ENCODE data around the gene RIC8B. TPM values are rescaled to one million over a fixed set of nuclear protein-coding genes. Genes with fewer than 3 reads are reported as not detected.

Gene RIC8B
- total RNA-seq, 1 experiment from 2014 or later: 7.8 TPM

DNA sequence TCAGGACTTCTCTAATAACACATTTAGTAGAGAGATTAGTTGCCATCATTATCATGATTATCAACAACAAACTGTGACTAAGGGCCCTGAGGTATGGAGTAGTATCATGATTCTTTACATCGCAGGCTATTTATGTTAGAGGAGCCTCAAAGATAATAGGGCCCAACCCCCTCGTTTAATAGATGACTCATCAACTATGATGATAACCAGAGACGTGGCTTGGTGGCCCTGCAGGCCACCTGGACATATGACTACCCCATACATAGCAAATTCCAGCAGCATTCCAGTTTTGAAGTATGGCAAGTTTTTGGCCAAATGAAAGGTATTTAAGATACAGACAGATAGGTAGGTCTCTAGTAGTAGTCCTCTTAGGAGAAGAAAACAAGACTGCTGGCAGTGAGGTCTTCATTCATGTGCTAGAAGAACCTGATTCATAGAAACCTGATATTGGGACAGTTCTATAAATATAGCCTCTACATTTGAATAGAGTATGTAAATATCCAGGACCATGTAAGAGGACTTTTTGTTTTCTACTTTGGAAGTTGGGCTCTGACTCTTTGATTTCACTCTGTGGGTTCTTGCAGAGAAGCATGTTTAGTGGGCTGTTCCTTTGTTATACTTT lies 5.6 kb downstream of the RIC8B start:
- DNase-seq: no peak

GRCh38 chr12:106782619-106783018 lies 8.1 kb downstream of the RIC8B start:
- no peak overlapping the region for H3K4me3 Mint-ChIP-seq (ENCODE audit: unreplicated experiment)
- H3K27me3 Mint-ChIP-seq (ENCODE audit: insufficient read depth, unreplicated experiment): no peaks in the 10 kb centered on the region
- intact Hi-C loops (cut with micrococcal nuclease; ENCODE audit: unreplicated experiment): no loop called here
- no TSS peak for BruUV-seq (replicated peaks)
- Histone ChIP-seq H3K4me3 (ENCODE audit: low read depth, low read length) (no peak overlapping the region), H3K4me1 (peaks cover 6% of the 10 kb centered on the region; the same call in 1 of the 2 replicates), H3K9me3 (no peaks in the 10 kb centered on the region), H3K36me3 (ENCODE audit: control insufficient read depth, insufficient read depth, low read length) (no peaks in the 10 kb centered on the region), H3K27me3 (replicated peaks; ENCODE audit: control insufficient read depth, insufficient read depth, low read length) (no peaks in the 10 kb centered on the region)
- H3K36me3 Mint-ChIP-seq (ENCODE audit: insufficient read depth, unreplicated experiment): peaks cover 5% of the 10 kb centered on the region
- ChIA-PET POLR2A (no interaction called here), CTCF (no interaction called here)
- TF ChIP-seq, protein P1, sequence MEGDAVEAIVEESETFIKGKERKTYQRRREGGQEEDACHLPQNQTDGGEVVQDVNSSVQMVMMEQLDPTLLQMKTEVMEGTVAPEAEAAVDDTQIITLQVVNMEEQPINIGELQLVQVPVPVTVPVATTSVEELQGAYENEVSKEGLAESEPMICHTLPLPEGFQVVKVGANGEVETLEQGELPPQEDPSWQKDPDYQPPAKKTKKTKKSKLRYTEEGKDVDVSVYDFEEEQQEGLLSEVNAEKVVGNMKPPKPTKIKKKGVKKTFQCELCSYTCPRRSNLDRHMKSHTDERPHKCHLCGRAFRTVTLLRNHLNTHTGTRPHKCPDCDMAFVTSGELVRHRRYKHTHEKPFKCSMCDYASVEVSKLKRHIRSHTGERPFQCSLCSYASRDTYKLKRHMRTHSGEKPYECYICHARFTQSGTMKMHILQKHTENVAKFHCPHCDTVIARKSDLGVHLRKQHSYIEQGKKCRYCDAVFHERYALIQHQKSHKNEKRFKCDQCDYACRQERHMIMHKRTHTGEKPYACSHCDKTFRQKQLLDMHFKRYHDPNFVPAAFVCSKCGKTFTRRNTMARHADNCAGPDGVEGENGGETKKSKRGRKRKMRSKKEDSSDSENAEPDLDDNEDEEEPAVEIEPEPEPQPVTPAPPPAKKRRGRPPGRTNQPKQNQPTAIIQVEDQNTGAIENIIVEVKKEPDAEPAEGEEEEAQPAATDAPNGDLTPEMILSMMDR (IDR thresholded peaks at IDR 0.05; ENCODE audit: insufficient read depth in 1 of 2, low read depth in 1 of 2, low read length in 1 of 2, severe bottlenecking in 1 of 2, unreplicated experiment in 1 of 2): no peak
- H3K27ac Mint-ChIP-seq (ENCODE audit: unreplicated experiment): no peak overlapping the region
- H3K9me3 Mint-ChIP-seq (ENCODE audit: unreplicated experiment): no peaks in the 10 kb centered on the region
- DNase-seq: no peak
- H3K4me1 Mint-ChIP-seq (ENCODE audit: low read depth, unreplicated experiment): no peaks in the 10 kb centered on the region

More for the DNA sequence above, 5.6 kb downstream of the RIC8B start:
- H3K4me3 ChIP-seq (ENCODE audit: low read depth, low read length): no peak overlapping the region
- Mint-ChIP-seq H3K27ac (ENCODE audit: unreplicated experiment) (no peak overlapping the region), H3K4me3 (ENCODE audit: unreplicated experiment) (no peak overlapping the region), H3K36me3 (ENCODE audit: insufficient read depth, unreplicated experiment) (peaks cover 5% of the 10 kb centered on the region), H3K4me1 (ENCODE audit: low read depth, unreplicated experiment) (peaks cover 5% of the 10 kb centered on the region), H3K27me3 (ENCODE audit: insufficient read depth, unreplicated experiment) (no peaks in the 10 kb centered on the region), H3K9me3 (ENCODE audit: unreplicated experiment) (no peaks in the 10 kb centered on the region)
- H3K36me3 ChIP-seq (ENCODE audit: control insufficient read depth, insufficient read depth, low read length): no peaks in the 10 kb centered on the region
- no peaks in the 10 kb centered on the region for H3K27me3 ChIP-seq (replicated peaks; ENCODE audit: control insufficient read depth, insufficient read depth, low read length)
- intact Hi-C loops (cut with micrococcal nuclease; ENCODE audit: unreplicated experiment): no loop called here
- ChIA-PET POLR2A (no interaction called here), CTCF (no interaction called here)
- H3K4me1 ChIP-seq: peaks cover 11% of the 10 kb centered on the region; the same call in 1 of the 2 replicates
- H3K9me3 ChIP-seq: no peaks in the 10 kb centered on the region
- TF ChIP-seq, protein P1 (IDR thresholded peaks at IDR 0.05; ENCODE audit: insufficient read depth in 1 of 2, low read depth in 1 of 2, low read length in 1 of 2, severe bottlenecking in 1 of 2, unreplicated experiment in 1 of 2): no peak
- no TSS peak for BruUV-seq (replicated peaks)

GRCh38 chr12:106783515-106783914 lies 9.0 kb downstream of the RIC8B start:
- TF ChIP-seq, protein P1 (IDR thresholded peaks at IDR 0.05; ENCODE audit: insufficient read depth in 1 of 2, low read depth in 1 of 2, low read length in 1 of 2, severe bottlenecking in 1 of 2, unreplicated experiment in 1 of 2): no peak
- no TSS peak for BruUV-seq (replicated peaks)

More at GRCh38 chr12:106783515-106783914, 9.0 kb downstream of the RIC8B start:
- intact Hi-C loops (cut with micrococcal nuclease; ENCODE audit: unreplicated experiment): no loop called here
- H3K27me3 ChIP-seq (replicated peaks; ENCODE audit: control insufficient read depth, insufficient read depth, low read length): no peaks in the 10 kb centered on the region
- ChIA-PET POLR2A (no interaction called here), CTCF (no interaction called here)
- peaks cover 6% of the 10 kb centered on the region; the same call in 1 of the 2 replicates for H3K4me1 ChIP-seq
- no peaks in the 10 kb centered on the region for H3K27me3 Mint-ChIP-seq (ENCODE audit: insufficient read depth, unreplicated experiment)
- no peak overlapping the region for H3K27ac Mint-ChIP-seq (ENCODE audit: unreplicated experiment)
- no peaks in the 10 kb centered on the region for H3K9me3 ChIP-seq
- no peaks in the 10 kb centered on the region for H3K36me3 ChIP-seq (ENCODE audit: control insufficient read depth, insufficient read depth, low read length)
- H3K4me3 Mint-ChIP-seq (ENCODE audit: unreplicated experiment): no peak overlapping the region
- peaks cover 5% of the 10 kb centered on the region for H3K36me3 Mint-ChIP-seq (ENCODE audit: insufficient read depth, unreplicated experiment)
- H3K4me1 Mint-ChIP-seq (ENCODE audit: low read depth, unreplicated experiment): no peaks in the 10 kb centered on the region
- no peak overlapping the region for H3K4me3 ChIP-seq (ENCODE audit: low read depth, low read length)
- no peaks in the 10 kb centered on the region for H3K9me3 Mint-ChIP-seq (ENCODE audit: unreplicated experiment)
- DNase-seq: no peak

Measured in Caco-2 (cell line).